Peyer's patch (tissue), 4 donors: ENCODE data around the gene TEK. TPM values are rescaled to one million over a fixed set of nuclear protein-coding genes. Genes with fewer than 3 reads are reported as not detected.

Experiments used
- DNase-seq, 3 donors: peaks; one replicate each; pipeline ENCODE4 v3.0.0-alpha.2; 2017 to 2019
- H3K27ac ChIP-seq, 4 donors: fragments of 200-600 bp; sonication (generic); one replicate each; pipeline ENCODE4 v1.5.1; 2016 to 2019
- H3K27me3 ChIP-seq, 2 donors: fragments of 200-600 bp; sonication (generic); one replicate each; pipeline ENCODE4 v1.5.1; 2019
- H3K36me3 ChIP-seq, 3 donors: fragments of 200-600 bp; sonication (generic); one replicate each; pipeline ENCODE4 v1.5.1; 2016 to 2019
- H3K4me1 ChIP-seq, 4 donors: fragments of 200-600 bp; sonication (generic); one replicate each; pipeline ENCODE4 v1.5.1; 2016 to 2019
- H3K4me3 ChIP-seq, 4 donors: fragments of 200-600 bp; sonication (generic); 1 replicate in 3 of 4; 2 replicates in 1 of 4; pipeline ENCODE4 v1.5.1; 2016 to 2019; ENCODE audit warnings: mild to moderate bottlenecking in 1 of 4
- H3K9me3 ChIP-seq, 4 donors: fragments of 200-600 bp; sonication (generic); one replicate each; pipeline ENCODE4 v1.5.1; 2016 to 2019; ENCODE audit warnings: mild to moderate bottlenecking in 1 of 4
- POLR2A ChIP-seq, 2 donors: fragments of 450-650 bp; IDR thresholded peaks; one replicate each; pipeline ENCODE4 v1.5.1; 2017; ENCODE audit warnings: antibody characterized with exemption in 2 of 2, mild to moderate bottlenecking in 2 of 2, moderate library complexity in 2 of 2
- small RNA-seq, 2 donors: library from RNA; depleted of rRNA; stranded (forward); fragments of <200 nt; gene quantifications; one replicate each; pipeline ENCODE3, GENCODE V24; 2016
- total RNA-seq, 4 donors: library from RNA; depleted of rRNA; stranded (reverse); fragments of >200 nt; gene quantifications; one replicate each; pipeline ENCODE4 v1.1.0, GENCODE V29; 2016
- TF ChIP-seq, protein P1 (sequence below), 6 experiments: fragments of 450-650 bp in 4 of 6; fragments of 200-600 bp in 2 of 6; sonication (generic) in 1 of 6; IDR thresholded peaks; one replicate each; pipeline ENCODE4 v1.5.1; 2017 to 2019; ENCODE audit warnings: antibody characterized with exemption in 6 of 6, mild to moderate bottlenecking in 3 of 6, moderate library complexity in 1 of 6

Gene TEK
- total RNA-seq, 4 donors from 2014 or later, result 3.0 to 22.3 (median 4.3) TPM

GRCh38 chr9:27279611-27280010 is 170.6 kb downstream of the TEK start:
- TF ChIP-seq, protein P1, sequence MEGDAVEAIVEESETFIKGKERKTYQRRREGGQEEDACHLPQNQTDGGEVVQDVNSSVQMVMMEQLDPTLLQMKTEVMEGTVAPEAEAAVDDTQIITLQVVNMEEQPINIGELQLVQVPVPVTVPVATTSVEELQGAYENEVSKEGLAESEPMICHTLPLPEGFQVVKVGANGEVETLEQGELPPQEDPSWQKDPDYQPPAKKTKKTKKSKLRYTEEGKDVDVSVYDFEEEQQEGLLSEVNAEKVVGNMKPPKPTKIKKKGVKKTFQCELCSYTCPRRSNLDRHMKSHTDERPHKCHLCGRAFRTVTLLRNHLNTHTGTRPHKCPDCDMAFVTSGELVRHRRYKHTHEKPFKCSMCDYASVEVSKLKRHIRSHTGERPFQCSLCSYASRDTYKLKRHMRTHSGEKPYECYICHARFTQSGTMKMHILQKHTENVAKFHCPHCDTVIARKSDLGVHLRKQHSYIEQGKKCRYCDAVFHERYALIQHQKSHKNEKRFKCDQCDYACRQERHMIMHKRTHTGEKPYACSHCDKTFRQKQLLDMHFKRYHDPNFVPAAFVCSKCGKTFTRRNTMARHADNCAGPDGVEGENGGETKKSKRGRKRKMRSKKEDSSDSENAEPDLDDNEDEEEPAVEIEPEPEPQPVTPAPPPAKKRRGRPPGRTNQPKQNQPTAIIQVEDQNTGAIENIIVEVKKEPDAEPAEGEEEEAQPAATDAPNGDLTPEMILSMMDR (IDR thresholded peaks at IDR 0.05), result no peak
- no peak for TF ChIP-seq POLR2A (IDR thresholded peaks at IDR 0.05)
- Histone ChIP-seq H3K36me3 (no peaks in the 10 kb centered on the region), H3K27me3 (no peaks in the 10 kb centered on the region), H3K9me3 (no peaks in the 10 kb centered on the region), H3K4me1 (no peaks in the 10 kb centered on the region), H3K4me3 (no peak overlapping the region), H3K27ac (no peak overlapping the region)
- DNase-seq, result no peak

Small RNAs within 50 kb of the gene (small RNA-seq; reads per million reads assigned to genes)
- gene AL355433.1 (0 reads per million in 2 donors), gene RNA5SP280 (0 reads per million in 2 donors)

Other genes starting within 250 kb of the TEK start
- 10 to 100 TPM; 16.5 to 47.0 (median 24.7) TPM for gene CAAP1, start 216.4 kb upstream of the TEK start, total RNA-seq
- 10 to 100 TPM; 16.3 to 30.5 (median 22.8) TPM for gene PLAA, start 162.0 kb upstream of the TEK start, total RNA-seq
- gene IFT74, start 152.8 kb upstream of the TEK start, total RNA-seq, result 10 to 100 TPM in 1 of 4 donors, 1 to 10 TPM in 3; 7.7 to 26.4 (median 8.7) TPM
- 100 to 1,000 TPM in 1 of 4 donors, 10 to 100 TPM in 2, 1 to 10 TPM in 1; 6.6 to 102 (median 54.4) TPM for gene LRRC19, start 103.6 kb upstream of the TEK start, total RNA-seq
- gene EQTN, start 187.9 kb downstream of the TEK start, total RNA-seq, result 1 to 10 TPM in 2 of 4 donors, not detected in 2; 1.9 to 2.3 TPM